ENCODE measurements around the gene TEX22. TPM values are rescaled to one million over a fixed set of nuclear protein-coding genes. Genes with fewer than 3 reads are reported as not detected.

TEX22 gene
- total RNA-seq, 4 donors from 2014 or later, result 1.1 to 3.8 TPM; not detected in 2

GRCh38 chr14:105460616-105461015 is 62.3 kb downstream of the TEX22 start:
- no peaks in the 10 kb centered on the region for H3K4me1 ChIP-seq
- DNase-seq, result no peak
- no peaks in the 10 kb centered on the region for H3K27me3 ChIP-seq
- no peak overlapping the region for H3K4me3 ChIP-seq
- TF ChIP-seq CTCF (IDR thresholded peaks at IDR 0.05) (no peak), POLR2A (IDR thresholded peaks at IDR 0.05) (no peak)
- H3K27ac ChIP-seq, result no peak overlapping the region
- H3K36me3 ChIP-seq, result no peaks in the 10 kb centered on the region
- intact Hi-C loops (cut with DNase I; ENCODE audit: low total_unique reads), result no loop called here
- H3K9me3 ChIP-seq, result no peaks in the 10 kb centered on the region

- no peaks in the 10 kb centered on the region for H3K4me1 ChIP-seq
- no peak overlapping the region for H3K27ac ChIP-seq
- no peaks in the 10 kb centered on the region for H3K36me3 ChIP-seq
- no peak for DNase-seq
- H3K27me3 ChIP-seq, result no peaks in the 10 kb centered on the region
- no peak overlapping the region for H3K4me3 ChIP-seq
- intact Hi-C loops (cut with DNase I; ENCODE audit: low total_unique reads), result no loop called here
- H3K9me3 ChIP-seq, result no peaks in the 10 kb centered on the region
- TF ChIP-seq CTCF (IDR thresholded peaks at IDR 0.05), result no peak
- TF ChIP-seq POLR2A (IDR thresholded peaks at IDR 0.05), result no peak
Measured at GRCh38 chr14:105461903-105462302, 63.6 kb downstream of the TEX22 start.

Other genes starting within 250 kb of the TEX22 start
- gene JAG2, start 229.8 kb upstream of the TEX22 start, total RNA-seq, result 10 to 100 TPM in 2 of 4 donors, 1 to 10 TPM in 2; 7.6 to 27.4 (median 11.9) TPM
- 10 to 100 TPM in 3 of 4 donors, not detected in 1; 11.0 to 22.3 (median 13.2) TPM for gene NUDT14, start 217.2 kb upstream of the TEX22 start, total RNA-seq
- gene BTBD6, start 150.0 kb upstream of the TEX22 start, total RNA-seq, result 10 to 100 TPM; 12.8 to 41.9 (median 27.9) TPM
- gene BRF1, start 97.5 kb upstream of the TEX22 start, total RNA-seq, result 10 to 100 TPM in 3 of 4 donors, 1 to 10 TPM in 1; 9.7 to 77.7 (median 61.3) TPM
- gene PACS2, start 83.8 kb upstream of the TEX22 start, total RNA-seq, result 100 to 1,000 TPM in 1 of 4 donors, 10 to 100 TPM in 3; 37.1 to 116 (median 52.2) TPM
- 100 to 1,000 TPM in 2 of 4 donors, 10 to 100 TPM in 2; 62.9 to 218 (median 108) TPM for gene MTA1, start 21.3 kb downstream of the TEX22 start, total RNA-seq
- gene CRIP2, start 76.3 kb downstream of the TEX22 start, total RNA-seq, result 100 to 1,000 TPM in 3 of 4 donors, 10 to 100 TPM in 1; 76.1 to 377 (median 163) TPM
- gene CRIP1, start 88.3 kb downstream of the TEX22 start, total RNA-seq, result 10 to 100 TPM in 3 of 4 donors, under 1 TPM in 1; 0.51 to 64.7 (median 34.4) TPM
- gene TEDC1, start 92.7 kb downstream of the TEX22 start, total RNA-seq, result 10 to 100 TPM in 1 of 4 donors, 1 to 10 TPM in 1, under 1 TPM in 1, not detected in 1; 0.51 to 11.0 (median 9.4) TPM
- 10 to 100 TPM in 1 of 4 donors, 1 to 10 TPM in 3; 2.0 to 42.1 (median 7.7) TPM for gene TMEM121, start 128.0 kb downstream of the TEX22 start, total RNA-seq